Measurements from ENCODE around the gene SPAAR.

GRCh38 chr9:35956651-35957050 is 47.4 kb downstream of the SPAAR start:
- no peak for TF ChIP-seq CTCF (IDR thresholded peaks at IDR 0.05 in 2 of 3, conservative IDR thresholded peaks at IDR 0.05 in 1 of 3; ENCODE audit: borderline replicate concordance in 1 of 3, insufficient read depth in 1 of 3, low read depth in 2 of 3, low read length in 2 of 3)
- no peak for TF ChIP-seq RAD21 (IDR thresholded peaks at IDR 0.05; ENCODE audit: low read depth)
- TF ChIP-seq, protein P1, sequence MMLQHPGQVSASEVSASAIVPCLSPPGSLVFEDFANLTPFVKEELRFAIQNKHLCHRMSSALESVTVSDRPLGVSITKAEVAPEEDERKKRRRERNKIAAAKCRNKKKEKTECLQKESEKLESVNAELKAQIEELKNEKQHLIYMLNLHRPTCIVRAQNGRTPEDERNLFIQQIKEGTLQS (IDR thresholded peaks at IDR 0.05): no peak
- TF ChIP-seq EGR1 (IDR thresholded peaks at IDR 0.05; ENCODE audit: low read depth): no peak
